Renal cortical epithelial cell (primary cell): ENCODE results near the gene CPZ. TPM values are rescaled to one million over a fixed set of nuclear protein-coding genes. Genes with fewer than 3 reads are reported as not detected.

Experiments used
- DNase-seq: peaks from one replicate; pipeline ENCODE4 v3.0.0-alpha.2; 2011; ENCODE audit warnings: low read depth
- total RNA-seq: library from RNA; depleted of rRNA; stranded (reverse); fragments of >200 nt; gene quantifications from 2 replicates; pipeline ENCODE4 v1.2.3, GENCODE V29; 2014

Gene CPZ
- total RNA-seq, 1 donor from 2014 or later, result 0.20 TPM

DNA sequence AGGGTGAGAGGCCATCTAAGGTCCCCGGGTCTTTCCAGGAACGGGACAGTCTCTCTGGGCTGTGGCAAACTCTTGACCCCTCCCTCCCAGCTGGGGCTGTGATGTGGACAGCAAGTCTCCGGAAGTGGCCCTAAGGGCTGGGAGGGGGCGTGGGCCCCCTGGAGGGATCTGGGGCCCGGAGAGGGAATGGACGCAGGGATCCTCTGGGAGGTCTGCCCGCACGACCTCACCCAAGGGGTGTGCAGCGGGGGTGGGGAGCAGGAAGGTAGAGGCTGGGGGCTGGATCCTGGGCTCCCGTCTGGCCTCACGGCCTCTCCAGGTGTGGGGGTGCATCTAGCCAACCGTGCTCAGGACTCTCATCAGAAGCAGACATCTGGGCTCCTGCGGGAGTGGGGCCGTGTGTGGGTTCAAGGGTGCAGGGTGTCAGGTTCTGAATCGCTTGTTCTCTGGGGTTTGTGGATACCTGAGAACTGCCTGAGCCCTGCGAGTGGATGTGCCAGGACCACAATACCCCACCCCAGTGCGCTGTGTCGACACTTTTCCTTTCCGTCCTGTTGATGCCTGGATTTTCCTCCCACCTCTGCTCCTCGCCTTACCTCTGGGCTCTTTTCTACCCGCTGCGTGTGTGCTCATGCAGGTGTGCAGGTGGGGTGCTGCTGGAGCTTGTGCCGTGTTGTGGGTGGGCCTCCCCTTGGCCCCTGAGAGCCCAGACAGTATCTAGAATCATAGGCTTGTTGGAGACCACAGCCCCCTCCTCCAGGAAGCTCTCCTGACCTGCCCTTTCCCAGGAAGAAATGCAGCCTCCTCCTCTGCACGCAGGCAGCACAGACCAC is 915 bp downstream of the CPZ start:
- DNase-seq, result no peak

DNA sequence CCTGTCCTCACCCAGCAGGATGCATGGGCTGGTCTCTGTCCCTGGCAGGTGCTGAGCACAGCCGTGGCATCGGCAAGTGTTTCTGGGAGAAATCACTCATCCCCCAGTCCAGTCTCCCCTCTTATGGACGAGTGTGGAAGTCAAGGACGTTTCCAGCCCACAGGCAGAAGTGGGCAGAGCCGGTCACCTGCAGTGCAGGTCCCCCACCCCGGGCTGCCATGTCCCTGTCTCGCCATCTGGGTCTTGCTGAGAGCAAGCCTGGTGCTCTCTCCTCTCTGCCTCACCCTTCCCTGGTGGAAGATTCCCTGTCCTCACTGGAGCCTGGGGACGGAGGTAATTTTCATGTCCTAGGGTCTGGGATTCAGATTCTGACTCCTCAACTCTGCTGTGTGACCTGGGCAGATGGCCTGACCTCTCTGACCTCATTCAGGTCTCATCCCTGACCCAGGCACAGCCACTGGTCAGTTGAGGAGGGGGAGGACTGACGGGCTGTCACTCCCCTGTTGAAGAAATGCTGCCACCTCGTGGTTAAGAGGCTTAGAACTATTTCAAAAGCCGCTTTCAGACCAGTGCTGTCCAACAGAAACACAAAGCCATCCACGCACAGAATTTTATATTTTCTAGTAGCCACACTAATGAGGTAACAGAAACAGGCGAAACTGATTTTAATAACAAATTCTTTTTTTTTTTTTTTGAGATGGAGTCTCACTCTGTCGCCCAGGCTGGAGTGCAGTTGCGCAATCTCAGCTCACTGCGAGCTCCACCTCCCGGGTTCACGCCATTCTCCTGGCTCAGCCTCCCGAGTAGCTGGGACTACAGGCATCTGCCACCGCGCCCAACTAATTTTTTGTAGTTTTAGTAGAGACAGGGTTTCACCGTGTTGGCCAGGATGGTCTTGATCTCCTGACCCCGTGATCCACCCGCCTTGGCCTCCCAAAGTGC is 1.8 kb downstream of the CPZ start:
- peak; percentile 62 for DNase-seq

DNA sequence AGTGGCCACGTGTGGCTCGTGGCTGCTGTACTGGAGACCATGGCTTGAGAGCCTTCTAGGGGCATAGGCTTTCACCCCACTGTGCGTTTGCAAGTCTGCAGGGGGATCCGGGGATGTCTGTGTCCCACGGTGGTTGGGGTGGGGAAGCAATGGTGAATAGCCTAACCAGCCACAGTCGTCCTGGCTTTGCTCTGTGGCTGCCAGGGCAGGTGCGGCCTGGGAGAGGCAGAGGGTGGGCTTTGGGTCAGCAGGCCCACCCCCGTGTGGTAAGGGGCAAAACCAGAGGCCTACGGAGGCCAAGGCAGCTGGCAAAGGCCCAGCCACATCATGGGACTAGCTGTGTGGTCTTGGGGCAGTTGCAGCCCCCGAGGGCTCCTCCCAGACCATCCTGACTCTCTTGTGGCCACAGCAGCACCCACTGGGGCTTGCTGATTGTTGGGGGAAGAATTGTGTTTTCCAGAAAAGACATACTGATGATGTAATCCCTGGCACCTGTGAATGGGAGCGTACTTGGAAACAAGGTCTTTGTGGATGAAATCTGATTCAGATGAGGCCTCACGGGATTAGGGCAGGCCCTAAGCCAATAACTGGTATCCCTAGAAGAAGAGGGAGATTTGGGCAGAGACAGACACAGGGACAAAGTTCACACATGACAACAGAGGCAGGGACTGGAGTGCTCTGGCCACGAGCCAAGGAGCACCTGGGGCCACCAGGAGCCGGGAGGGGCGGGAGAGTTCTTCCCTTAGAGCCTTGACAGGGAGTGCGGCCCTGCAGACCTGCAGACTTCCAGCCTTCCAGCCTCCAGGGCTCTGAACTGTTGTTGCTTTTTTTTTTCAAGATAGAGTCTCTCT is 2.9 kb downstream of the CPZ start:
- no peak for DNase-seq

DNA sequence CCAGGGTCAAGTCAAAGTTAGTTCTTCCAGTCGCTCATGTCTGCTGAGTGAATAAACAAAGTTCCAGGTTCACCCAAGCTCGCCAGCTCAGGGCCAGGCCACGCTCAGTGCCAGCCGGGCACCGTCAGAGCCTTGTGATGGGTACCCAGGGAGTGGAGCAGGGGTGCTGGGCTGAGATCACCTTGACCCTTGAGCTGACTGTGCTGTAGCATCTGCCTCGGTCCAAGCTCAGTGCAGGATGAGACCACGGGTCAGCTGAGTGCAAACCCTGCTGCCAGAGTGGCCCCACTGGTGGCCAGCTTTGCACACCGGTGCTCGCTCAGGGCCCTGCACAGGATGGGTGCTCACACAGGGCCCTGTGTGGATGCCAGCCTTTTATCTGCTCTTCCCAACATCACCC is 4.3 kb downstream of the CPZ start:
- DNase-seq, result no peak

DNA sequence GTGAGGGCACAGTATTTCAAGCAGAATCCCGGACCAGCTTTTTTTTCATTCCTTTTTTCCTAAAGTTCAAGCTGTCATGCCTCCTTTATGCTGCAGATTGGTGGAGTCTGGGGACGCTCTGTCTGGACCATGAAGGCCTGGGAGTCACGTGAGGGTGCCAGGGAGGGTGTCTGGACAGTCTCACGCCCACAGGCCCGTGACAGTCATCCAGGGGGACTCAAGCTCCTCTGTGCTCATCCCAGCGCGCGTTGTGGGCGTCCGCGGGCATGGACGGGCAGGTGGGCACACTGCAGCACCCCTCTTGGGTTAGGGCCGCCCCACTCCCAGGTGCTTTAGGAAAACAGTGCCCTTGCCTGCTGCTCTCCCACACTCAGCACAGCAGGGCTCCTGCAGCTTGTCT is 4.8 kb downstream of the CPZ start:
- no peak for DNase-seq

DNA sequence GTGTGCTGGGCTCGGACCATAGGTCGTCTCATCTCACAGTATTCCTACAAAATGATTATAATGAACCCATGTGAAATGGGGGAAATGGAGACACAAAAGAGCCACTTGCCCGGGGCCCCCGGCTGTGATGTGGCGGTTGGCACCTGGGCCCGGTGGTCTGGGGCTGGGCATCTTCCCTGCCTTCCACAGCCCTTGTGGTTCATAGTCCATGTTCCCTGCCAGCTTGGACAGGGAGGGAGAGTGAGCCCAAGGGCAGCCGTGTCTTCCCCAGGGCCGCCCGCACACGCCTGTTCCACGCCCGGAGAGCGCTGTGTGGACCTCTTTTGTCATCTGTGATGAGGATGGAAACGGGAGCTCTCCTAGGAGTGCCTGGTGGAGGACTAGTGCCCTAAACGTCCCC is 5.2 kb downstream of the CPZ start:
- DNase-seq, result no peak

DNA sequence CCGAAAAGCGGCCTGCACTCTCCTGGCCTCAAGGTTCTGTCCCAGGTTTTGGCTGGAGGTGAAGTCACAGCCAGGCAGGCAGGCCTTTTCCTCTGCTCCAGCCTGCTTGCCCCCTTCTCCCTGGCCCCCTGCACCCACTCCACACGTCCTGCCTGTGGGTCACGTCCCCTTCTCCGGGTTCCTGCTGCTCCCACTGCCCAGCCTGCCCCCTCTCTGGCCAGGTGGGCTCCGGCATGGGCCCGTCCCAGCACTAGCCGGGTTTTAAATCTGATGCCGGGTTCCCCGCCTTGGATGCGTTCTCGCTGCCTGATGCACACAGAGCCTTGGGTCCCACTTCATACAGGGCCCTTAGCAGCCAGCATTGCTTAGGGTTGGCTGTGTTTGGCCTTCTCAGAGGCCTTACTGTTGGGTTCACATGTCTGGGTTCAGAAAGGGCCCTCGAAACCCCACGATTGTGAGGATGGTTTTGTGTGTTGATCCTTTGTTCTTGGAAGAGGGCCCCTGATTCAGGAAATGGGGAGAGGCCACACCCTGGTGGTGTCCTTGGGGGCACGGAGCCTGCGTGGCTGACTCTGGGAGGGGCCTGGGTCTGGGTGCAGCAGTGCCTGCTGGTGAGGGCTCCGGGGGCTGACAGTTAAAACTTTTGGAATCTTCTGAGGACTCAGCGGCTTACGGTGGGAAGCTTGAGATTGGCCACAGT is 6.0 kb downstream of the CPZ start:
- DNase-seq, result no peak

DNA sequence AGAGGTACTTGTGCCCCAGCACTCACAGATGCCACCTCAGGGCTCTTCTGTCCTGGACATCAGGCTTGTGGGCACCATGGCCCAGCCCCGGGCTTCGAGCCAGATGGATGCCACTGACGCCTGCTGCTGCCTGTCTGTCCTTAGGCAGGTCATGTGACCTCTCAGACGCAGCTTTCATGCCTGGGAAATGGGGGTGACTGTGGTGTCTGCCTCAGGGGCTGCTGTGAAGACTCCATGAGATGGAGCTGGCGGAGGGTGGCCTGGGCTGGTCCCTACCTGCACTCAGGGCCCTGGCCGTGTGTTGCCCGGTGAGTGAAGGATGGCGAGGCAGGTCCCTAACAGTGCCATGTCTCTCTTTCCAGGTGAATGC is 6.5 kb downstream of the CPZ start:
- DNase-seq, result no peak

DNA sequence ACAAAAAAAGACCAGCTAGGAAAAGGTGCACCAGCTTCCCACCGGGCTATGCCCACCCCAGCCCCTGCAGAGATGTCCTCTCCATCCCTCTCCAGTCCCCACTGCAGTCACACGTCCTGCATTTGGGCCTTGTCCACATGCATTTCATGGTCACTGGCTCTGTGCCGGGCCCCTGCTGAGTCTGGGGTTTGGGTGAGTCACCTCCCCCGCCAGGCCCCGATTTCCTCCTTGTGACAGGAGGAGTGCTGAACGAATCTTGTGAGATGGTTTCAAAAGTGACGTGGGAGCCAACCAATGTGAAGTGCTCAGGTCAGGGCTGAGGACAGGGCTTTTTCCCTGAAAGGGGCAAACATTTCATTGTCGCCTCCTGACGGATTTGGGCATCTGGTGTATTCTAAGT is 7.1 kb downstream of the CPZ start:
- DNase-seq, result peak; percentile 33

DNA sequence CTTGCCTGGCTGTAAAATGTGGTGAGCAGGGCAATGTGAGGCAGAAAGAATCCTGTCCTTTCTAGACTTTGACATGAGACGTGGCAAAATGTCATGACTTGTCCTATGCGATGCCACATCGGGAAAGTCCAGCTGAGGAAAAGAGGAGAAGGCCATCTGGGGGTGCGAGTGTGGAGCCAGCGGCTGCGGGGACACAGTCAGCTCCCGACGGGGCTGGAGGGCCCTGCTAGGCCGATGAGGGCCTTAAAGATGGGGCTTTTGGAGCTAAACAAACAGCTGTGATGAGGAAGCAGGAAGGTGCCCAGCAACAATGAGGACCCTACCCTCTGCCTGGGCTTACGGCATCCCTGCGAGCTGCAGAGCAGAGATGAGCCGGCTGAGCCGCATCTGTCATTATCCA is 7.7 kb downstream of the CPZ start:
- no peak for DNase-seq

DNA sequence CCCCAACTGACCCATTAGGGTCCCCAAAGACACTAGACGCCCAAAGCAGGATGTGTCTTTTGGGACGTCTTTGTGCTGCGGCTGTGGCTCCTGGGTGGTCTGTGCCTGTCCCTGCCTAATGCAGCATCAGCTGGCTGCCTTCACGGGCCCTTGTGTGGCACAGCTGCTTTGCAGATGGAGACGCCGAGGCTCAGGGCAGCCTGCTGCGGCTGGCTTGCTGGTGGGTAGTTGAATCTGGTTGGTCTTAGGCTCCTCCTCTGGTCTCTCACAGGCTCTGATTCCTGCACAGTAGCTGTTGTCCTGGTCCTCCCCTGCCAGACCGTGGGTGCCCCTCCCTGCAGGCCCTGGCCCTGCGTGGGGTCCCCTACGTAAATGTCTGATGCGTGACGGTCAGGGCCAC is 8.1 kb downstream of the CPZ start:
- DNase-seq, result no peak

DNA sequence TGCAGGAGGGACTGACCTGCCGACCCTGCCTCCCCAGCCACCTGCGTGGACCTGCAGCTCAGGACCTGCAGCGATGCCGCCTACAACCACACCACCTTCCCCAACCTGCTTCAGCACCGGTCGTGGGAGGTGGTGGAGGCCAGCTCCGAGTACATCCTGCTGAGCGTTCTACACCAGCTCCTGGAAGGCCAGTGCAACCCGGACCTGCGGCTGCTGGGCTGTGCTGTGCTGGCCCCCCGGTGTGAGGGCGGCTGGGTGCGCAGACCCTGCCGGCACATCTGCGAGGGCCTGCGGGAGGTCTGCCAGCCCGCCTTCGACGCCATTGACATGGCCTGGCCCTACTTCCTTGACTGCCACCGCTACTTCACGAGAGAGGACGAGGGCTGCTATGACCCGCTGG is 8.5 kb downstream of the CPZ start:
- no peak for DNase-seq

DNA sequence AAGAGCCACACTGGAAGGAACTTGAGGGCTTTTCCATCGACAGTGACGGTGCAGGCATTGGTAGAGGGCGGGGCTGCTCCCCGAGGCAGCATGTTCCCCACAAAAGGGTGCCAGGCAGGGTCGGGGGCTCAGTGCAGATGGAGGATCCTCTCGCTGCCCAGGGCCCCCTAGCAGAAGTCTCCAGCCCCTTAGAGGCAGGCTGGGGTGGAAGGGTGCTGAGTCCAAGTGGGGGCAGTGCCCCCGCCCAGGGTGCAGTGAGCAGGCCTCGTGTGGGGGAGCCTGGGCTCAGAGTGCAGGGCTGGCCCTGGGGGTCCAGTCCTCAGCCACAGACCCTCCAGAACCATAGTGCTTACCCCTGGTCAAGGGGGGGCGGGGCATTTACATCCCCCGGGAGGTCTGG is 9.0 kb downstream of the CPZ start:
- DNase-seq, result no peak

DNA sequence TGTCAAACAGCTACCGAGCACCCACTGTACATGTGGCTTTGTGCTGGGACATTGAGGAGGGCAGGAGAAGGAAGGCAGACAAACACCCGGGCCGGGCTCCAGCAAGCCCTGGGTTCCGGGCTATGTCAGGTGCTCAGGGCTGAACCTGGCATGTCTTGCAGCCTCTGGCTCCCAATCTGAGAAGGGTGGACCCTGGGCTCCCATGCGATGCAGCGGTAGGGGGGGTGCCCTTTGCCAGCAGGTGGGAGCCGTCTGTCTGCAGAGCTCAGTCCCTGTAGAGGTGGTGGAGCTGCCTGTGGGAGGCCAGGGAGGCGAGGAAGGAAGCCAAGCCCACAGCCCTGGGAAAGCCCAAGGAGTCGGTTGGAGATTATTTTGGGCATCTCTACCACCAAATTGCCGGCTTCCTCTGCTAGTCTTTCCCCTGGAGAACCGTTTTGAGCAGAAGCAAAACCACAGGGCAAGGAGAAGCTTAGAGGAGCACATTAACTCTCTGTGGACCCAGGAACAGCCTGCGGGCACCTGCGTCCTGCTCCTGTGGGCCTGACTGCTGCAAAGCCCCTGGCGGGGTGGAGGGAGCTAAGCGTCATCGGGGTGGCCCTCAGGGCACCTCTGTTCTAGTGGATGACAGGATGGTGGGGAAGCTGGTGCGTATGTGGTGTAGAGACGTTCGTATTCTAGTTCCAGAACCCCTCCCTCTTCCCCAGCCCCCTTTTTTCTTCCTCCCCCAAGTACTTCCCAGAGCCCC is 10.3 kb downstream of the CPZ start:
- DNase-seq, result no peak

DNA sequence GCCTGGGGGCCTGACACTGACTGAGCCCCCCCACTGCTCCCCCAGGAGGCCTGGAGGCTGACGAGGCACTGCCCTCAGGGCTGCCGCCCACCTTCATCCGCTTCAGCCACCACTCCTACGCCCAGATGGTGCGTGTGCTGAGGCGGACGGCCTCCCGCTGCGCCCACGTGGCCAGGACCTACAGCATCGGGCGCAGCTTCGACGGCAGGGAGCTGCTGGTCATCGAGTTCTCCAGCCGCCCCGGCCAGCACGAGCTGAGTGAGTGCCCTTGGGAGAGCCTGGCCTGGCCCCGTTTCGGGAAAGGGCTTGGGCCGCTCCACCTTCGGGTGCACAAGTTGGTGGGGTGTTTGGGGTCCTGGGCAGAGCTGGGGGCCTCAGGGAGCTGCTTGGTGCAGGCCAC is 11.4 kb downstream of the CPZ start:
- no peak for DNase-seq

DNA sequence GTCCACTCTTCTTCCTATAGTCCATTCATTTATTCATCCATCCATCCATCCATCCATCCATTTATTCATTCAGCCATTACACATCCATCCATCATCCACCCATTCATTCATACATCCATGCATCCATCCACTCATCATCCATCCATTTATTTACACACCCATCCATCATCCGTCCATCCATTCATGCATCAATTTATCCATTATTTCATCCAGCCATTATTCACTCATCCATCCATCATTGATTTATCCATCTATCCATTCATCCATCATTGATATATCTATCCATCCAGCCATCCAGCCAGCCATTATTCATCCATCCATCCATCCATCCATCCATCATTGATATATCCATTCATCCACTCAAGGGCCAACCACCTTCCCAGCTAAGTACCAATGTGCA is 12.7 kb downstream of the CPZ start:
- no peak for DNase-seq

DNA sequence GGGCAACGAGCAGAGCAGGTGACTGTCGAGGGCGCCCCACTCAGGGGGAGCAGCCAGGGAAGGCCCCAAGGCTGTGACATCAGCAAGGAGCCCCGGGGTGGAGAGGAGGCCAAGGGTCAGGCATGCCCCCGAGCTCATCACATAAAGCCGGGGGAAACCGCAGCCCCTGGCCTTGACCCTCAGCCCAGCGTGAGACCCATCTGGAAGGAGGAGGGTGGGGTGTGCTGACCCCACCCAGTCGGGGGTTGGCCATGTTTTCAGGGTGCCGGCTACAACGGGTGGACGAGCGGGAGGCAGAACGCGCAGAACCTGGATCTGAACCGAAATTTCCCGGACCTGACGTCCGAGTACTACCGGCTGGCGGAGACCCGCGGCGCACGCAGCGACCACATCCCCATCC is 13.9 kb downstream of the CPZ start:
- no peak for DNase-seq

DNA sequence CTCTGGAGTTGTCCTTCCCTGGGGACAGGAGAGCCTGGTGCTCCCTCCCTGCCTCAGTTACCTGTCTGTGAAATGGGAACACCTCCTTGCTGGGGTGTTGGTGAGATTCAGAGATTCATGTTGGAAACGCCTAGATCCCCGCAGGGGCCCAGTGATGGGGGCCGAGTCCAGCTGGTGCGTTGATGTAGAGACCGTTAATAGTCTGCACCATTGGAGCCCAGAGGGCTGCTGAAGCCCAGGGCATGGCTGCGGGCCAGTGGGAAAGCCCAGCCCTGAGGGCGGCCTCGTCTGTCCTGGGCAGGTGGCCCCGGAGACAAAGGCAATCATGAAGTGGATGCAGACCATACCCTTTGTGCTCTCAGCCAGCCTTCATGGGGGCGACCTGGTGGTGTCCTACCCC is 14.4 kb downstream of the CPZ start:
- DNase-seq, result no peak

DNA sequence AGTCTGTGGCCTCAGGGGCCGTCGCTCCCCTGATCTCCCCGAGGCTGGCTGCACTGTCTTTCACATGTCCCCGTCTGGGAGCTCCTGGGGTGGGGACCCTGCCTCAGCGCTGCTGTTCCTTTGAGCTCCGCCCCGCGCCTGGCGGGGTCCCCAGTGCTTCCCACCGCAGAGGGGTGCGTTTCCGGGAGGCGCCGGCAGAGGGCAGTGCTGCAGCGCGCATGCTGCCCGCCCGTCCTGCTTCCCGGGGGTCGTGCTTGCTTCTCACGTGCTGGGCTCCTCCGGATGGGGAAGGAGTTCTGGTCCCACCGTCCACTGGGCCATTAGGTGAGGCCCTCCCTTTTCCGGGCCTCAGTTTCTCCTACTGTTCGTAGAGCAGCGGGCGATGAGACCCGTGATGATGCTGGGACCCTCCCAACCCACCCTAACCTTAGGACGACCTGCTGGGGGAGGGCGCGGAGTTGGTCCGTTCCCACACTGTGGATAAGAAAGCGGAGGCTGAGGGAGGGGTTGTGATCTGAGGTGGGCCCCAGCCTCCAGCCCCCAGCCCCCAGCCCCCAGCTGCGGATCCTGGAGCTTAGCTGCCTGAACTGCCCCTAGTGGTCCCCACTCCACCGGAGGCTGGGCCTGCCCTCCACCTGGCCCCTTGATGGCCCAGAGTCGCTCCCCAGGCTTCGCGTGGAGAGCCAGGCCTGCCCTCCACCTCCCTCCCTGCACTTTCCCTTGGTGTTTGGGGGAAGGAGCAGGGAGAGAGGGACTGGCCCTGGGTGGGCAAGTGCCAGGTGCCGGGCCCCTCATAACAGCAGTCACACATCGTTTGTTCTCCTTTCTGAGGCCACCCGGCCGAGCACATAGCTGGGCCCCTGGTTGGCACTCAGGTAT is 15.3 kb downstream of the CPZ start:
- DNase-seq, result no peak
